HEK293 (cell line): ENCODE measurements around the gene INF2.
A peak's percentile ranks its signal among the peaks of the same experiment; 100 is the strongest.

Experiments
- CTCF ChIA-PET: fragments of 350-600 bp; formaldehyde crosslinking; extraction: SDS; loops from one replicate; lab custom pipeline; 2021; ENCODE audit warnings: antibody characterized with exemption; lab: Yijun Ruan, JAX
- POLR2A ChIA-PET: fragments of 300-600 bp; formaldehyde crosslinking; extraction: SDS; loops from one replicate; lab custom pipeline; 2020; ENCODE audit warnings: antibody characterized with exemption, inconsistent platforms; lab: Yijun Ruan, JAX
- H3K27ac ChIP-seq: fragments of 200-500 bp; sonication (Bioruptor generic); 2 replicates; pipeline ENCODE4 v1.5.1; 2014; ENCODE audit warnings: low read depth, low read length, control low read depth, inconsistent platforms; ENCODE audit errors: extremely low read depth
- H3K36me3 ChIP-seq, 2 experiments: fragments of 200-500 bp in 1 of 2; sonication (Bioruptor generic) in 1 of 2; 1 replicate in 1 of 2; 2 replicates in 1 of 2; pipeline ENCODE4 v1.5.1; 2014 to 2017; ENCODE audit warnings: inconsistent platforms in 2 of 2, low read length in 2 of 2; ENCODE audit not compliant: control insufficient read depth in 2 of 2, insufficient read depth in 1 of 2
- H3K4me1 ChIP-seq: fragments of 200-500 bp; sonication (Bioruptor generic); 2 replicates; pipeline ENCODE4 v1.5.1; 2014; ENCODE audit warnings: mild to moderate bottlenecking, low read length, inconsistent platforms; ENCODE audit not compliant: control insufficient read depth, insufficient read depth
- H3K4me3 ChIP-seq: 2 replicates; pipeline ENCODE4 v1.5.1; 2011; ENCODE audit warnings: low read depth, mild to moderate bottlenecking, control low read depth, low read length, moderate library complexity
- H3K9me3 ChIP-seq: fragments of 200-500 bp; sonication (Bioruptor generic); 2 replicates; pipeline ENCODE4 v1.5.1; 2014; ENCODE audit warnings: low read depth, low read length, inconsistent platforms; ENCODE audit not compliant: control insufficient read depth, insufficient read depth
- EGR2 ChIP-seq: fragments of 450-650 bp; formaldehyde crosslinking; IDR thresholded peaks from 2 replicates; pipeline ENCODE4 v1.5.1; 2016; ENCODE audit warnings: low read depth, missing biosample characterization, missing genetic modification characterization
- GFI1B ChIP-seq: fragments of 450-650 bp; formaldehyde crosslinking; IDR thresholded peaks from 2 replicates; pipeline ENCODE4 v1.5.1; 2016; ENCODE audit warnings: missing biosample characterization, missing genetic modification characterization
- GLIS1 ChIP-seq: fragments of 450-650 bp; formaldehyde crosslinking; IDR thresholded peaks from 2 replicates; pipeline ENCODE4 v1.5.1; 2016; ENCODE audit warnings: missing biosample characterization, missing genetic modification characterization
- GLIS2 ChIP-seq: fragments of 450-650 bp; formaldehyde crosslinking; IDR thresholded peaks from 2 replicates; pipeline ENCODE4 v1.5.1; 2016; ENCODE audit warnings: missing biosample characterization, missing genetic modification characterization
- KLF10 ChIP-seq: fragments of 450-650 bp; IDR thresholded peaks from 2 replicates; pipeline ENCODE4 v1.5.1; 2018; ENCODE audit warnings: missing biosample characterization, mild to moderate bottlenecking, missing genetic modification characterization
- OVOL3 ChIP-seq: fragments of 450-650 bp; formaldehyde crosslinking; IDR thresholded peaks from 2 replicates; pipeline ENCODE4 v1.5.1; 2016; ENCODE audit warnings: missing biosample characterization, missing genetic modification characterization
- PRDM1 ChIP-seq: fragments of 450-650 bp; formaldehyde crosslinking; IDR thresholded peaks from 2 replicates; pipeline ENCODE4; 2016; ENCODE audit warnings: missing biosample characterization, missing genetic modification characterization
- TRIM28 ChIP-seq: IDR thresholded peaks from 2 replicates; pipeline ENCODE4 v1.6.1; 2011; ENCODE audit warnings: low read length, control low read depth, borderline replicate concordance
- WT1 ChIP-seq: fragments of 450-650 bp; formaldehyde crosslinking; IDR thresholded peaks from 2 replicates; pipeline ENCODE4 v1.5.1; 2016; ENCODE audit warnings: missing biosample characterization, missing genetic modification characterization
- ZIC2 ChIP-seq: fragments of 450-650 bp; formaldehyde crosslinking; IDR thresholded peaks from 2 replicates; pipeline ENCODE4 v1.5.1; 2016; ENCODE audit warnings: missing biosample characterization, missing genetic modification characterization
- ZNF114 ChIP-seq: fragments of 450-650 bp; formaldehyde crosslinking; IDR thresholded peaks from 2 replicates; pipeline ENCODE4 v1.5.0; 2017; ENCODE audit warnings: missing biosample characterization, missing genetic modification characterization
- ZNF121 ChIP-seq: fragments of 450-650 bp; formaldehyde crosslinking; IDR thresholded peaks from 2 replicates; pipeline ENCODE4 v1.5.1; 2016; ENCODE audit warnings: missing biosample characterization, missing genetic modification characterization
- ZNF202 ChIP-seq: fragments of 450-650 bp; formaldehyde crosslinking; IDR thresholded peaks from 2 replicates; pipeline ENCODE4 v1.5.1; 2016; ENCODE audit warnings: missing biosample characterization, missing genetic modification characterization, borderline replicate concordance
- ZNF214 ChIP-seq: fragments of 450-650 bp; formaldehyde crosslinking; IDR thresholded peaks from 2 replicates; pipeline ENCODE4 v1.5.1; 2017; ENCODE audit warnings: missing biosample characterization, mild to moderate bottlenecking, missing genetic modification characterization, borderline replicate concordance
- ZNF221 ChIP-seq: fragments of 450-650 bp; formaldehyde crosslinking; IDR thresholded peaks from 2 replicates; pipeline ENCODE4 v1.5.1; 2017; ENCODE audit warnings: missing biosample characterization, missing genetic modification characterization, borderline replicate concordance
- ZNF449 ChIP-seq: fragments of 450-650 bp; formaldehyde crosslinking; IDR thresholded peaks from 2 replicates; pipeline ENCODE4 v1.5.1; 2017; ENCODE audit warnings: missing biosample characterization, mild to moderate bottlenecking, missing genetic modification characterization, moderate library complexity
- ZNF514 ChIP-seq: fragments of 450-650 bp; formaldehyde crosslinking; IDR thresholded peaks from 2 replicates; pipeline ENCODE4 v1.5.1; 2016; ENCODE audit warnings: missing biosample characterization, missing genetic modification characterization
- ZNF600 ChIP-seq: fragments of 450-650 bp; formaldehyde crosslinking; IDR thresholded peaks from 2 replicates; pipeline ENCODE4 v1.5.1; 2016; ENCODE audit warnings: missing biosample characterization, missing genetic modification characterization
- ZNF660 ChIP-seq: fragments of 450-650 bp; IDR thresholded peaks from 2 replicates; pipeline ENCODE4 v1.5.1; 2018; ENCODE audit warnings: missing biosample characterization, mild to moderate bottlenecking, missing genetic modification characterization
- ZNF777 ChIP-seq: fragments of 450-650 bp; formaldehyde crosslinking; IDR thresholded peaks from 2 replicates; pipeline ENCODE4 v1.5.1; 2017; ENCODE audit warnings: missing biosample characterization, missing genetic modification characterization, borderline replicate concordance
- ZNF830 ChIP-seq: fragments of 450-650 bp; IDR thresholded peaks from 2 replicates; pipeline ENCODE4 v1.5.0; 2018; ENCODE audit warnings: missing biosample characterization, missing genetic modification characterization, low read depth, mild to moderate bottlenecking, moderate library complexity
- ZXDB ChIP-seq: fragments of 450-650 bp; formaldehyde crosslinking; IDR thresholded peaks from 2 replicates; pipeline ENCODE4 v1.5.1; 2016; ENCODE audit warnings: missing biosample characterization, missing genetic modification characterization

The INF2 gene

GRCh38 chr14:104735830-104736642 is 46.6 kb downstream of the INF2 start:
- Histone ChIP-seq H3K36me3 (no peaks in the 10 kb centered on the region), H3K4me3 (no peak overlapping the region), H3K4me1 (no peaks in the 10 kb centered on the region), H3K9me3 (no peaks in the 10 kb centered on the region), H3K27ac (no peak overlapping the region)
- ChIA-PET CTCF (interaction anchor here (0.5 to 2.4 kb wide), 8 partner anchors 10 to 296 kb away, joined by 3 to 12 read pairs (median 4); partner anchors contain the start of gene ADSS1), POLR2A (no interaction called here)
- TF ChIP-seq ZNF449 (tag by site-specific recombination) (peak; percentile 71; the same call in 1 of the 2 replicates), ZIC2 (tag by site-specific recombination) (peak; percentile 38), GLIS2 (tag by site-specific recombination) (0 out of 2 replicates have a peak, but pooled peaks have one; percentile 12), GFI1B (tag by site-specific recombination) (no peak)

GRCh38 chr14:104738375-104739019 is 49.1 kb downstream of the INF2 start:
- no peaks in the 10 kb centered on the region for H3K9me3 ChIP-seq
- ChIA-PET POLR2A (interaction anchor here (0.8 kb wide), 1 partner anchor 14 kb away, joined by 6 read pairs; the partner anchor contains the start of gene SIVA1), CTCF (interaction anchor here (0.5 to 2.4 kb wide), 2 partner anchors 15 to 16 kb away, joined by 3 to 12 read pairs (median 4); partner anchors contain the start of gene ADSS1)
- no peak for TF ChIP-seq KLF10 (tag by site-specific recombination)
- TF ChIP-seq TRIM28: no peak
- no peak for TF ChIP-seq ZNF514 (tag by site-specific recombination)
- no peak for TF ChIP-seq ZNF221 (tag by site-specific recombination)
- no peak for TF ChIP-seq GLIS2 (tag by site-specific recombination)
- no peak for TF ChIP-seq ZNF121 (tag by site-specific recombination)
- no peak for TF ChIP-seq ZNF600 (tag by site-specific recombination)
- no peak for TF ChIP-seq OVOL3
- no peak for TF ChIP-seq GLIS1 (tag by site-specific recombination)
- no peak for TF ChIP-seq ZNF777 (tag by site-specific recombination)
- TF ChIP-seq ZNF830 (tag by site-specific recombination): no peak
- no peak for TF ChIP-seq ZNF214 (tag by site-specific recombination)
- no peak for TF ChIP-seq ZXDB (tag by site-specific recombination)
- TF ChIP-seq WT1: no peak
- TF ChIP-seq ZNF202 (tag by site-specific recombination): no peak
- no peak for TF ChIP-seq ZNF660 (tag by site-specific recombination)
- TF ChIP-seq PRDM1 (tag by site-specific recombination): no peak
- TF ChIP-seq EGR2 (tag by site-specific recombination): no peak
- no peak for TF ChIP-seq ZNF114 (tag by site-specific recombination)
- H3K4me1 ChIP-seq: no peaks in the 10 kb centered on the region
- H3K27ac ChIP-seq: no peak overlapping the region
- H3K36me3 ChIP-seq: no peaks in the 10 kb centered on the region
- H3K4me3 ChIP-seq: no peak overlapping the region
